GM11168 (cell line): ENCODE measurements around the gene DHX57.
"Not testable (repeated sequence)": the region's sequence is repeated elsewhere in the genome, so short reads cannot be mapped to it uniquely, and the experiment has no call there.

Experiments
- in situ Hi-C: fragments of 300-500 bp; cut with MboI; formaldehyde crosslinking; loops from one replicate; pipeline ENCODE4 v1.12.0; 2022; ENCODE audit warnings: low sequenced_read_pairs; ENCODE audit not compliant: unreplicated experiment

Gene DHX57

DNA sequence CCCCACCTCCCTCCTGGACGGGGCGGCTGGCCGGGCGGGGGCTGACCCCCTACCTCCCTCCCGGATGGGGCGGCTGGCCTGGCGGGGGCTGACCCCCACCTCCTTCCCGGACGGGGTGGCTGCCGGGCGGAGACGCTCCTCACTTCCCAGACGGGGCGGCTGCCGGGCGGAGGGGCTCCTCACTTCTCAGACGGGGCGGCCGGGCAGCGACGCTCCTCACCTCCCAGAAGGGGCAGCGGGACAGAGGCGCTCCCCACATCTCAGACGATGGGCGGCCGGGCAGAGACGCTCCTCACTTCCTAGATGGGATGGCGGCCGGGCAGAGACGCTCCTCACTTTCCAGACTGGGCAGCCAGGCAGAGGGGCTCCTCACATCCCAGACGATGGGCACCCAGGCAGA lies 119.8 kb downstream of the DHX57 start:
- in situ Hi-C loops: not testable (repeated sequence)

GRCh38 chr2:38754506-38754905 lies 121.2 kb downstream of the DHX57 start:
- in situ Hi-C loops: no loop called here

GRCh38 chr2:38754049-38754448 lies 121.7 kb downstream of the DHX57 start:
- in situ Hi-C loops: no loop called here

DNA sequence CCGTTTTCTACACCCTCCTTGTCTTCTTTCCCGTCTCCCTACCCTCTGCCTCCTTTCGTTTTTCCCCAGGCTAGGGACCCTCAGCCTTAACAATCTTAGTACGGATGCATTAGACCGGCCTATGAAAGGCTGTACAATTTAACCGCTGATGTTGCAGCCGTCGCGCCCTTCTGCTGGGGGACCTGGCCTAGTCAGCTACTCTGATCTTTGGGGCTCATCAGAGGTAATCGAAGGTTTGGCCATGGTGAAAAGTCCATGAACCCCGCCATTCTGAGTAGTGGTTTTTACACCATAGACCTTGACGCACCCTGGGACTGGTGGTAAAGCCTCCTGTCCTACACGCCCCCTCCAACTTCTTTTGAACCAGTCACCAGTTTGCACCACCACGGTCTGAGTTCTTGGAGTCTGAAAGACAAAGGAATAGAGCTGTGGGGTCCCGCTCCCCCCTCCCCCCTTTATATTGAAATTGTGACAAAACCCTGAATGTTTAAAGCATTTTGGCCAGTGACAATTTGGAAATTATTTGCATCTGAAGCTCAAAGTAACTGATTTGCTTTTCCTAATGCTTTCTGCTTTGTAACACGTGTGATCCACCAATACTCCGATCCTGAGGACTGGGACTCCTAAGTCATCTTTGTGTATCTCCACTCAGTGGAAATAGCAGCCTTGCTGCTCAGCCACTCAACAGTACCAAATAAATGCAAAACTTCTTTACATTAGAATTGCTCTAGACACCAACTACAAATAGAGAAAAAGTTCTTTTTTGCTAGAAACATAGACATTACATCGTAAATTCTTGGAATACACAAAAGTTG lies 123.9 kb downstream of the DHX57 start:
- in situ Hi-C loops: no loop called here

GRCh38 chr2:38750891-38751595 lies 124.7 kb downstream of the DHX57 start, which contains the start of gene SRSF7:
SRSF7 (minus strand) TSS chr2:38751361; CDS start chr2:38751256, 105 bp downstream.
- in situ Hi-C loops: no loop called here

GRCh38 chr2:38750011-38750890 lies 125.5 kb downstream of the DHX57 start:
- in situ Hi-C loops: no loop called here

DNA sequence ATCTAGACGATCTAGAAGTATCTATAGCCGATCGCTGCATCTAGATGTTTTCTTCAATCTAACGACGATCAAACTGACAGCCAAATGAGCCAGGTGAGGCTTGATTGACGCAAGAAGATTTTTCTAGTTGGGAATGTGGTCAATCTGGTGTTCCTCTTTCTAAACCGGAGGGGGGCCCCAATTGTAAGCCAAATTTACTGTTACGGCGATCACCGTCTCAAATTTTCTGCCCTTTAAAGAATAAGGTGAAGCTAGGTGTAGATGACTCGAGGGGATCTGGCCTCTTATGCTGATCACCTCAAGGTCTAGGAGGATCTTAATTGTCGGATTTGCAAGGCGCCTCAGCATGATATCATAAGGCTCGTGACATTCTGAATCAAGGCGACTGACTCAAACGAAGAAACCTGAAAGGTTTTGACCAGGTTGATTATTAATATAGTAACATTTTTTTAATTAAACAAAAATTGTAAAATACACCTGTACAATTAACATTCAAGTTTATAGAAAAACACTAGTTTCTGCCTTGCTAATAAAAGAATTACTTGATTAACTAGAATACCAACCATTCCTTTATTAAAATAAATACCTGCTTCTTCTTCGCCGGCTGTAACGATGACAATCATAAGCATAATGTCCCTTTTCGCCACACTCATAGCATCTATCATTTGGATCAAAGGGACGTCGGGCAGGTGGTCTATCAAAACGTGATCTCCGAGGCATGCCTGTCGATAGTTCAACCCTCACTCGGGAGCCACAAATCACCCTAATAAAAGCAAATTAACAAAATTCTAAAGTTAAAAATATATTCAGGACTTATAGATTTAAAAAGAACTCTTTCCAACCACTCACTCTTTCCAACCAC lies 126.6 kb downstream of the DHX57 start:
- in situ Hi-C loops: loop anchor here (25.0 kb wide), 1 partner anchor 437 kb away; no protein-coding TSS in a partner anchor

GRCh38 chr2:38748391-38748790 lies 127.3 kb downstream of the DHX57 start:
- in situ Hi-C loops: loop anchor here (25.0 kb wide), 1 partner anchor 436 kb away; no protein-coding TSS in a partner anchor

- in situ Hi-C loops: loop anchor here (25.0 kb wide), 1 partner anchor 436 kb away; no protein-coding TSS in a partner anchor
Observed at GRCh38 chr2:38747819-38748218, 127.9 kb downstream of the DHX57 start.
